Heart right ventricle (tissue), 16 donors: Measurements from ENCODE around the gene CHIT1. TPM values are rescaled to one million over a fixed set of nuclear protein-coding genes. Genes with fewer than 3 reads are reported as not detected.

Experiments used
- ATAC-seq, 8 donors: fragments of 200-7000 bp; cut with Tn5 transposase; one replicate each; pipeline ENCODE4 v1.9.1; 2020; ENCODE audit warnings: mild to moderate bottlenecking in 8 of 8, moderate library complexity in 8 of 8, moderate number of reproducible peaks in 1 of 8
- DNase-seq, 2 donors: peaks; one replicate each; pipeline ENCODE4 v3.0.0-alpha.2; 2020
- H3K27ac ChIP-seq, 10 donors: fragments of 200-600 bp; sonication (generic) in 2 of 10; one replicate each; pipeline versions ENCODE4 v1.5.0 to v1.8.0; 2020 to 2022; ENCODE audit warnings: mild to moderate bottlenecking in 3 of 10
- H3K27me3 ChIP-seq, 7 donors: fragments of 200-600 bp; one replicate each; pipeline ENCODE4 v1.8.0; 2021 to 2022; ENCODE audit warnings: mild to moderate bottlenecking in 2 of 7
- H3K36me3 ChIP-seq, 9 donors: fragments of 200-600 bp; sonication (generic) in 1 of 9; one replicate each; pipeline versions ENCODE4 v1.5.0 to v1.8.0; 2020 to 2022; ENCODE audit warnings: mild to moderate bottlenecking in 2 of 9
- H3K4me1 ChIP-seq, 9 donors: fragments of 200-600 bp; sonication (generic) in 1 of 9; one replicate each; pipeline versions ENCODE4 v1.5.0 to v1.8.0; 2020 to 2022; ENCODE audit warnings: mild to moderate bottlenecking in 4 of 9
- H3K4me3 ChIP-seq, 10 donors: fragments of 200-600 bp; sonication (generic) in 2 of 10; one replicate each; pipeline versions ENCODE4 v1.5.0 to v1.8.0; 2020 to 2022; ENCODE audit warnings: mild to moderate bottlenecking in 7 of 10, moderate library complexity in 2 of 10
- H3K9me3 ChIP-seq, 11 donors: fragments of 200-600 bp in 10 of 11; sonication (generic) in 2 of 11; one replicate each; pipeline versions ENCODE4 v1.5.0 to v1.8.0; 2013 to 2022; ENCODE audit warnings: mild to moderate bottlenecking in 2 of 11, control low read depth in 1 of 11, moderate library complexity in 1 of 11
- WGBS, 2 donors: extraction: QIAGEN DNeasy Blood & Tissue Kit; methylation state at CpG; one replicate each; pipeline ENCODE4 v1.1.7; 2013; ENCODE audit warnings: inconsistent platforms in 1 of 2; 5-methylcytosine and 5-hydroxymethylcytosine counted together
- intact Hi-C, 10 donors: fragments of 100-400 bp; cut with DNase I; formaldehyde crosslinking; loops; one replicate each; pipeline versions ENCODE4 v1.11.1 to v1.14.2; 2022
- polyA plus RNA-seq, 2 donors: library from polyadenylated mRNA; stranded (reverse); fragments of 200-250 nt; gene quantifications; one replicate each; pipeline ENCODE4 v1.2.3, GENCODE V29; 2013
- total RNA-seq, 10 donors: library from RNA; stranded (reverse); fragmentation: NEBNext Ultra II Directional in 3 of 10; extraction: Animal tissue kit (Norgen Biotek cat#: 25700) in 3 of 10; gene quantifications; one replicate each; pipeline versions ENCODE4 v1.2.1 to v1.2.4, GENCODE V29; 2021 to 2023
- TF ChIP-seq, protein P1 (sequence below), 9 donors: fragments of 200-600 bp; sonication (generic) in 2 of 9; IDR thresholded peaks; one replicate each; pipeline versions ENCODE4 v1.5.0 to v1.8.0; 2021 to 2022; ENCODE audit warnings: antibody characterized with exemption in 9 of 9, mild to moderate bottlenecking in 5 of 9, moderate library complexity in 1 of 9
- donor health status: Arrhythmogenic right ventricular cardiomyopathy.
- donor health status: ischemic (EF 13 %, LVEDD 7.1; RV severe dilation, severe dysfunction).
- donor health status: healthy with polysubstance abuse.
- donor health status: DM: no; HTN: yes; CAD: no.
- donor health status: DM: no; HTN: no; CAD: no.
- donor health status: ischemic (EF 25% LVEDD 6.9; RV normal size, moderate dysfunction).
- donor health status: ischemic (EF 25% LVEDD 5.7; RV mildly dilated, moderate dysfunction).
- donor health status: healthy.
- donor health status: DM: yes; HTN: yes; CAD: no.
- donor health status: Ischemic cardiomyopathy.
- donor health status: ischemic (EF 35%, LVEDD 5.7; RV mildly dilated, moderate dysfunction).
- donor health status: nonischemic (EF 11% LVEDD 7.7; RV severe dilation, severe dysfunction).
- donor health status: DM: yes; HTN: yes; CAD: no.
- donor health status: PGD.
- donor health status: ischemic (EF 29% LVEDD 5.4; RV normal size, mild dysfunction).
- donor health status: nonischemic (EF 23%, LVEDD 6.1; RV moderate dilation, normal function).

CHIT1 gene
- total and polyA plus RNA-seq, 12 donors, result 0.05 to 1.3 (median 0.28) TPM; not detected in 6

DNA sequence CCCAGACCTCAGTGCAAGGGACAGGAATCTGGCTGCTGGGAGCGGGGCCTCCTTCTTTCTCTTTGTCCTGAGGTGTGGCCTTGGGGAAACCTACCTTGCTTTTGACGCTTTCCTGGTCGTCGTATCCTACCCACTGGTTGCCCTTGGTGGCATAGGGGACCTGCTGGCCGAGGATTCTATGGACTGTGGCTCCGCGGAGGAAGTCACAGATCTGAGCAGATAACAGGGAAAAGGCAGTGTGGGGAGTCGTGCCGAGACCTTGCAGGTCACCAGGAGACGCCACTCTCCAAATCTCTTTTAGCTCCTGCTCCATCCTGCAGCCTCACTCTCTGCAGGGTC lies 49.8 kb downstream of the CHIT1 start:
- Histone ChIP-seq H3K9me3 (no peaks in the 10 kb centered on the region), H3K4me1 (peaks cover 0 to 27% (median 6%) of the 10 kb centered on the region in 9 donors), H3K36me3 (no peaks in the 10 kb centered on the region), H3K4me3 (no peak overlapping the region), H3K27me3 (peaks cover 0 to 4% (median 0%) of the 10 kb centered on the region in 7 donors), H3K27ac (no peak overlapping the region)
- TF ChIP-seq, protein P1, sequence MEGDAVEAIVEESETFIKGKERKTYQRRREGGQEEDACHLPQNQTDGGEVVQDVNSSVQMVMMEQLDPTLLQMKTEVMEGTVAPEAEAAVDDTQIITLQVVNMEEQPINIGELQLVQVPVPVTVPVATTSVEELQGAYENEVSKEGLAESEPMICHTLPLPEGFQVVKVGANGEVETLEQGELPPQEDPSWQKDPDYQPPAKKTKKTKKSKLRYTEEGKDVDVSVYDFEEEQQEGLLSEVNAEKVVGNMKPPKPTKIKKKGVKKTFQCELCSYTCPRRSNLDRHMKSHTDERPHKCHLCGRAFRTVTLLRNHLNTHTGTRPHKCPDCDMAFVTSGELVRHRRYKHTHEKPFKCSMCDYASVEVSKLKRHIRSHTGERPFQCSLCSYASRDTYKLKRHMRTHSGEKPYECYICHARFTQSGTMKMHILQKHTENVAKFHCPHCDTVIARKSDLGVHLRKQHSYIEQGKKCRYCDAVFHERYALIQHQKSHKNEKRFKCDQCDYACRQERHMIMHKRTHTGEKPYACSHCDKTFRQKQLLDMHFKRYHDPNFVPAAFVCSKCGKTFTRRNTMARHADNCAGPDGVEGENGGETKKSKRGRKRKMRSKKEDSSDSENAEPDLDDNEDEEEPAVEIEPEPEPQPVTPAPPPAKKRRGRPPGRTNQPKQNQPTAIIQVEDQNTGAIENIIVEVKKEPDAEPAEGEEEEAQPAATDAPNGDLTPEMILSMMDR (IDR thresholded peaks at IDR 0.05), result no peak
- DNase-seq, result no peak
- WGBS, 2 donors, result 90 to 92% methylated on average over 10 of the region's 10 CpGs
- no peak for ATAC-seq
- intact Hi-C loops, result no loop called here

DNA sequence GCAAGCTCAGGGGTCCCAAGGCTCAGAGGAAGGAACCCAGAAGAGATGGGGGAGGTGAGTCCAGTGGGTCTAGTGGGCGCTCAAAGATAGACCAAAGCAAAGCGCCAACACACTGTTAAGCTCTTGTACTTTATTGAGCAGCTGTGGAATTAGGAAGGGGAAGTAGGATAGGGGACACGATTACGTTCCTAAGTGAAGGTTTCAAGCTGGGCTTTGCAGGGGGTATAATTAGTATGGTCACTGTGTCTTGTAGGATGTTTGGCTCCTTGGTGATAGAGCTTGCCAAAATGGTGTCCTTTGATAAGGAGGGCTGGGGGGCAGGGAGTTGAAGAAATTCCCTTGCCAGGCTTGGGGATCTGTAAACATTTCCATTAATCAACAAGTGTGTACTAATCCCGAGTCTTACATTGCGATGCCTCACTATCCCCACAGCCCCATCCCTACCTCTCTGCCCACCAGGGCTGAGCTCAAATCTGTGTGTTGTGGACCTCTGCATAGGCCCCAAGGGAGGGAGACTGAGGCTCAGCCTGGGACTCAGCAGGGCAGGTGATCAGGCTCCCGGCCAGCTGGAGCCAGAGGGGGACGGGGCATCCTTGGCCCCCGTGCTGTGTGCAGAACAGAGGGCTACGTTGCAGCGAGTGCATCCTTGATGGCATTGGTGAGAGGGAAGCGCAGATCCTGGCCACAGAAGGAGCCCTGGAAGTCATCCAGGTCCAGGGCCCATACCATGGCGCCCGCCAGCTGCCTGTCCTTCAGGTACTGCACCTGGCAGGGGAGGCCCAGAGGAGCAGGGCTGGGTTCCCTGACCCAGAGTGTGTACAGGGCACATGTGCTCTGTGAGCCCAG lies 50.4 kb downstream of the CHIT1 start:
- 94% methylated on average over 14 of the region's 14 CpGs for WGBS, 2 donors
- peaks cover 0 to 27% (median 6%) of the 10 kb centered on the region in 9 donors for H3K4me1 ChIP-seq
- no peak overlapping the region for H3K4me3 ChIP-seq
- no peaks in the 10 kb centered on the region for H3K9me3 ChIP-seq
- H3K36me3 ChIP-seq, result no peaks in the 10 kb centered on the region
- TF ChIP-seq, protein P1 (IDR thresholded peaks at IDR 0.05), result no peak
- ATAC-seq (no peak), DNase-seq (no peak)
- intact Hi-C loops, result no loop called here
- no peak overlapping the region for H3K27ac ChIP-seq
- H3K27me3 ChIP-seq, result peaks cover 0 to 4% (median 0%) of the 10 kb centered on the region in 7 donors

DNA sequence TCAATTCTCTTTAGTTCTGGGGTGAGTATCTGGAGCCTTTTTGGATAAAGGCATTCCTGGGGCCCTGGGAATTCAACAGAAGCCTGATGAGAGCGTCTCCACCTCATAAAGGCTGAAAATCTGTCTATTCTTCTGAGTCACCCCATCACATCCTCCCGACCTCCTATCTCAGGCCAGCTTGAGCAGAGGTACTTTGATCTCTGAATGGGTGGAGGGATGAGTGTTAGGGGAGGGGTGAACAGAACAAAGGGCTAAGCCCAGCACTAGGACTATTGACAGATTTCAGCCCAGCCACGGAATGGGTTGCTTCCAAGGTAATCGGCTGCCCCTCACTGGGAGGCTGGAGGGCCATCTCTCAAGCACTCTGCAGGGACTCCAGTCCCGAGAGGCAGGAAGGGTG lies 51.4 kb downstream of the CHIT1 start:
- intact Hi-C loops, result no loop called here
- peaks cover 0 to 4% (median 0%) of the 10 kb centered on the region in 7 donors for H3K27me3 ChIP-seq
- H3K9me3 ChIP-seq, result no peaks in the 10 kb centered on the region
- ATAC-seq, result no peak
- H3K36me3 ChIP-seq, result no peaks in the 10 kb centered on the region
- peaks cover 0 to 27% (median 6%) of the 10 kb centered on the region in 9 donors for H3K4me1 ChIP-seq
- no peak overlapping the region for H3K27ac ChIP-seq
- no peak overlapping the region for H3K4me3 ChIP-seq
- TF ChIP-seq, protein P1 (IDR thresholded peaks at IDR 0.05), result no peak
- no peak for DNase-seq
- 73 to 79% methylated on average over 5 of the region's 5 CpGs for WGBS, 2 donors

DNA sequence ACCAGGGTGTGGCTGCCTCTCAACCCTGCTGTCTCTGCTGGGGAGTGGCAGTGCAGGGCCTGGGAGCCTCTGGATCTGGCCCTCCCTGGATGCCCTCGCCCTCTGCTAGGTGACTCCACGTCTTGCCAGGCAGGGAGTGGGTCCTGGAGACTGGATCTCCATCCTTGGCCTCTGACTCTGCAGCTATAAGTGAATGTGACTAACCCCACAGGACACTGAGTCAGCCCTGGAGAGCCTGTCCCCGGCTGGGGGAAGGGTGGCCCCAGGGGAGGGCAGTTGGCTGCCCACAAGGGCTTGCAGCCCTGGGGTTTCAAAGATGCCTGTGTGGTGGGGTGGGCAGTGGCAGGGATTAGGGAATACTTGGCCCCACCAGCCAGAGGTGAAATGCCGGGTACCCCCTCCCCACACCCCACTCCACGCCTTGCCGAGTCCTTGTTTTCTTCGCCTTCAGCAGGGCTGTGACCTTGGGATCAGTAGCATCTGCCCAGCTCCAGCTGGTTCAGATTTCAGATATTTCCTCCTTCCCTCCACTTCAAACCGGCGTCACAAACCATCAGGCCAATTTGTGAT lies 51.9 kb downstream of the CHIT1 start:
- intact Hi-C loops, result no loop called here
- ATAC-seq (no peak), DNase-seq (no peak)
- peaks cover 0 to 4% (median 0%) of the 10 kb centered on the region in 7 donors for H3K27me3 ChIP-seq
- H3K27ac ChIP-seq, result no peak overlapping the region
- peaks cover 0 to 26% (median 6%) of the 10 kb centered on the region in 9 donors for H3K4me1 ChIP-seq
- no peak overlapping the region for H3K4me3 ChIP-seq
- H3K9me3 ChIP-seq, result no peaks in the 10 kb centered on the region
- no peaks in the 10 kb centered on the region for H3K36me3 ChIP-seq
- TF ChIP-seq, protein P1 (IDR thresholded peaks at IDR 0.05), result no peak
- WGBS, 2 donors, result 58 to 68% methylated on average over 9 of the region's 9 CpGs
